Neutrophil (primary cell): Measurements from ENCODE around the gene METRNL.

Source experiments
- H3K27ac ChIP-seq: fragments of 200-600 bp; sonication (generic); 2 replicates; pipeline ENCODE4 v1.5.1; 2016; ENCODE audit warnings: mild to moderate bottlenecking, moderate library complexity
- H3K27me3 ChIP-seq: fragments of 200-600 bp; sonication (generic); 2 replicates; pipeline ENCODE4 v1.6.0; 2016; ENCODE audit warnings: mild to moderate bottlenecking
- H3K36me3 ChIP-seq: fragments of 200-600 bp; sonication (generic); 2 replicates; pipeline ENCODE4 v1.5.1; 2017
- H3K4me1 ChIP-seq, 2 experiments: fragments of 200-600 bp in 1 of 2; sonication (generic) in 1 of 2; 1 replicate in 1 of 2; 2 replicates in 1 of 2; pipeline versions ENCODE4 v1.5.1 to v1.6.1; 2013 to 2016; ENCODE audit warnings: low read depth in 1 of 2, low read length in 1 of 2, mild to moderate bottlenecking in 1 of 2, moderate library complexity in 1 of 2; ENCODE audit not compliant: control insufficient read depth in 1 of 2, insufficient read depth in 1 of 2
- H3K4me3 ChIP-seq, 2 experiments: fragments of 200-600 bp in 1 of 2; sonication (generic) in 1 of 2; 1 replicate in 1 of 2; 2 replicates in 1 of 2; pipeline ENCODE4 v1.5.1; 2013 to 2016; ENCODE audit warnings: low read depth in 1 of 2, low read length in 1 of 2, mild to moderate bottlenecking in 1 of 2, moderate library complexity in 1 of 2
- H3K9me3 ChIP-seq: fragments of 200-600 bp; sonication (generic); 2 replicates; pipeline ENCODE4 v1.5.1; 2016
- TF ChIP-seq, protein P1 (sequence below): fragments of 200-600 bp; sonication (generic); IDR thresholded peaks from 2 replicates; pipeline ENCODE4 v1.5.1; 2016; ENCODE audit warnings: antibody characterized with exemption

Gene METRNL

DNA sequence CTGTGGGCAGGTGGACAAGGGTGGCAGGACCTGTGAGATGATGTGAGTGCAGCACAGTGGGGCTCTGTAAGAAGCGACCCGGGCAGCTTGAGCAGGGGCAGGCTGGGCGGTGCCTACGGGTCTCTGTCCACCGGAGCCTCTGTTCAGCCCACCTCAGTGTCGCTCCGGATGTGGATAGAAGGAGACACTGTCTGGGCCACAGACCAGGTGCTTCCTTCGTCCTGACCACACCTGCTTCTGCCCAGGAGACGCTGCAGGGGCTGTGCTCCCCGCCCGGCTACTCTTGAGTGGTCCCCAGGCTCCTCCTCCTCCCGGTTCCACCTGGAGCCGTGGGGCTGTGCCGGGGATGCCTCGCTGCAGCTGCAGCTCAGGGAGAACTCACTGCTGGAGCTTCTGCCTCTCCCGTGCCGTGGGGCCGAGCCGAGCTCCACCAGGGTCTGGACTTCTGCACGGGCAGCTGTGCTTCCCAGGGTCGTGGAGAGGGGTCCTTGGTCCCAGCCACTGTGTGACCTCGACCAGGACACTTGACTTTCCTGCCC, 21.5 kb downstream of the METRNL start:
- Histone ChIP-seq H3K9me3 (no peaks in the 10 kb centered on the region), H3K27me3 (peaks cover 68% of the 10 kb centered on the region), H3K36me3 (peaks cover 6% of the 10 kb centered on the region), H3K4me1 (no peaks in the 10 kb centered on the region), H3K27ac (no peak overlapping the region), H3K4me3 (no peak overlapping the region)
- TF ChIP-seq, protein P1, sequence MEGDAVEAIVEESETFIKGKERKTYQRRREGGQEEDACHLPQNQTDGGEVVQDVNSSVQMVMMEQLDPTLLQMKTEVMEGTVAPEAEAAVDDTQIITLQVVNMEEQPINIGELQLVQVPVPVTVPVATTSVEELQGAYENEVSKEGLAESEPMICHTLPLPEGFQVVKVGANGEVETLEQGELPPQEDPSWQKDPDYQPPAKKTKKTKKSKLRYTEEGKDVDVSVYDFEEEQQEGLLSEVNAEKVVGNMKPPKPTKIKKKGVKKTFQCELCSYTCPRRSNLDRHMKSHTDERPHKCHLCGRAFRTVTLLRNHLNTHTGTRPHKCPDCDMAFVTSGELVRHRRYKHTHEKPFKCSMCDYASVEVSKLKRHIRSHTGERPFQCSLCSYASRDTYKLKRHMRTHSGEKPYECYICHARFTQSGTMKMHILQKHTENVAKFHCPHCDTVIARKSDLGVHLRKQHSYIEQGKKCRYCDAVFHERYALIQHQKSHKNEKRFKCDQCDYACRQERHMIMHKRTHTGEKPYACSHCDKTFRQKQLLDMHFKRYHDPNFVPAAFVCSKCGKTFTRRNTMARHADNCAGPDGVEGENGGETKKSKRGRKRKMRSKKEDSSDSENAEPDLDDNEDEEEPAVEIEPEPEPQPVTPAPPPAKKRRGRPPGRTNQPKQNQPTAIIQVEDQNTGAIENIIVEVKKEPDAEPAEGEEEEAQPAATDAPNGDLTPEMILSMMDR, result no peak

DNA sequence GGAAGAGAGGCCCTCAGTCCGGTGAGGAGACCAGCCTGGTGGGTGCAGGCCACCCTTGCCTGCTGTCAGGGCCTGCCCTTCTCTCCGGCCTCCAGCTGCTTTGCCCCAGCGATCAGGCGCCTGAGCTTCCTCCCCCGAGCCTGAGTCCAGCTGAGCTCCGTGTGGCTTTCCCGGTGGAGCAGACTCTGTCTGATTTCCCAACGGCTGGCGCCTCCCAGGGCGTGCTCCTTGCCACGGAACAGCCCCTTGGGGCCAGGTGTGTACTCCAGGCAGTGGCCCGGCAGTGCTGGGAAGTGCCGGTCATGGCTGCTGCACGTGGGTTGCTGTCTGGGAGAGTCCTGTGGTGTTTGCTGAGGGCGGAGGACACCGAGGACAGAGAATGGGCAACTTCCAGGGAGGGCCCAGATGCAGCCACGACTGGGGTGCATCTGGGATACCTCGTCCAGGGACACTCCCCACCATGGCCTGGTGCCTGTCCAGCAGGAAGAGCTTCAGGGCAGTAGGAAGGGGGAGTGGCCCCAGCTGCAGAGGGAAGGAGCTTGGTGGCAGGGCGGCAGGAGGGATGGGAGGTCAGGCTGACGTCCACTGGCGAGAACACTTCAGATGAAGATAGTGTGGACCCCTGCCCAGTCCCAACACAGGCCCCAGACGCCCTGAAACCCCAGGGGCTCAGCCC, 22.5 kb downstream of the METRNL start:
- Histone ChIP-seq H3K27ac (no peak overlapping the region), H3K4me1 (no peaks in the 10 kb centered on the region), H3K27me3 (peaks cover 73% of the 10 kb centered on the region), H3K36me3 (no peaks in the 10 kb centered on the region), H3K4me3 (no peak overlapping the region), H3K9me3 (no peaks in the 10 kb centered on the region)
- TF ChIP-seq, protein P1, result no peak

DNA sequence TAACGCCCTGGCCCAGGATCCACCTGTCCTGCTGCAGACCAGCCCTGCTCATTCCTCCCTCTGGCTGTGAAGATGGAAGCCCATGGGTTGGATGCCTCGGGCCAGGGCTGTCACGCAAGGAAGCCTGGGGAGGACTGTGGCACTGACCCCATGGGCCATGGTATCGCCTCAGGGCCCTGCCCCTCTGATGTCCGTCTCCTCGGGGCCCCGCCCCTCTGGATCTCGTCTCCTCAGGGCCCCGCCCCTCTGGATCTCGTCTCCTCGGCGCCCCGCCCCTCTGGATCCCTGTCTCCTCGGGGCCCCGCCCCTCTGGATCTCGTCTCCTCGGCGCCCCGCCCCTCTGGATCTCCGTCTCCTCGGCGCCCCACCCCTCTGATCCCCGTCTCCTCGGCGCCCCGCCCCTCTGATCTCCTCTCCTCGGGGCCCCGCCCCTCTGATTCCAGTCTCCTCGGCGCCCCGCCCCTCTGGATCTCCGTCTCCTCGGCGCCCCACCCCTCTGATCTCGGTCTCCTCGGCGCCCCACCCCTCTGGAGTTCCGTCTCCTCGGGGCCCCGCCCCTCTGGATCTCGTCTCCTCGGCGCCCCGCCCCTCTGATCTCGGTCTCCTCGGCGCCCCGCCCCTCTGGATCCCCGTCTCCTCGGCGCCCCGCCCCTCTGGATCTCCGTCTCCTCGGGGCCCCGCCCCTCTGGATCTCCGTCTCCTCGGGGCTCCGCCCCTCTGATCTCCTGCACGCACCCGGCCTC, 24.0 kb downstream of the METRNL start:
- H3K4me1 ChIP-seq, result no peaks in the 10 kb centered on the region
- H3K9me3 ChIP-seq, result no peaks in the 10 kb centered on the region
- H3K36me3 ChIP-seq, result no peaks in the 10 kb centered on the region
- H3K4me3 ChIP-seq, result no peak overlapping the region
- TF ChIP-seq, protein P1, result no peak
- H3K27me3 ChIP-seq, result peaks cover 66% of the 10 kb centered on the region
- H3K27ac ChIP-seq, result no peak overlapping the region

DNA sequence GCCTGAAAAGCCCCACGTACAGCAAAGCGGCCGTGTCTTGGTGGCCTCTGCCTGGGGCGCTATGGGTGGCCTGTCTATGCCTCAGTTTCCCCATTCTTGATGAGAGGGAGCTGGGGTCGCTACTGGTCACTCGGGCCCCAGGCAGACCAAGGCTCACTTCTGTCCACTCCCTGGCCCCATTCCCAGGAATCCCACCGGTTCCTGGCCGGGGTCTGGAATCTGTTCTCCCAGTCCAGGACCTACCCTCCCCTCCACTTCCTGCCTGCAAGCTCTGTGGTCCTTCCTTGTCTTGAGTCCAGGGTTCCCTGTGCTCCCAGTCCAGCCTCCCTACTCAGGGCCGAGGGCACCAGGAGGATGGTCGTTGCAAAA, 24.5 kb downstream of the METRNL start:
- TF ChIP-seq, protein P1, result no peak
- Histone ChIP-seq H3K27me3 (peaks cover 61% of the 10 kb centered on the region), H3K27ac (no peak overlapping the region), H3K4me3 (no peak overlapping the region), H3K4me1 (no peaks in the 10 kb centered on the region), H3K36me3 (no peaks in the 10 kb centered on the region), H3K9me3 (no peaks in the 10 kb centered on the region)

DNA sequence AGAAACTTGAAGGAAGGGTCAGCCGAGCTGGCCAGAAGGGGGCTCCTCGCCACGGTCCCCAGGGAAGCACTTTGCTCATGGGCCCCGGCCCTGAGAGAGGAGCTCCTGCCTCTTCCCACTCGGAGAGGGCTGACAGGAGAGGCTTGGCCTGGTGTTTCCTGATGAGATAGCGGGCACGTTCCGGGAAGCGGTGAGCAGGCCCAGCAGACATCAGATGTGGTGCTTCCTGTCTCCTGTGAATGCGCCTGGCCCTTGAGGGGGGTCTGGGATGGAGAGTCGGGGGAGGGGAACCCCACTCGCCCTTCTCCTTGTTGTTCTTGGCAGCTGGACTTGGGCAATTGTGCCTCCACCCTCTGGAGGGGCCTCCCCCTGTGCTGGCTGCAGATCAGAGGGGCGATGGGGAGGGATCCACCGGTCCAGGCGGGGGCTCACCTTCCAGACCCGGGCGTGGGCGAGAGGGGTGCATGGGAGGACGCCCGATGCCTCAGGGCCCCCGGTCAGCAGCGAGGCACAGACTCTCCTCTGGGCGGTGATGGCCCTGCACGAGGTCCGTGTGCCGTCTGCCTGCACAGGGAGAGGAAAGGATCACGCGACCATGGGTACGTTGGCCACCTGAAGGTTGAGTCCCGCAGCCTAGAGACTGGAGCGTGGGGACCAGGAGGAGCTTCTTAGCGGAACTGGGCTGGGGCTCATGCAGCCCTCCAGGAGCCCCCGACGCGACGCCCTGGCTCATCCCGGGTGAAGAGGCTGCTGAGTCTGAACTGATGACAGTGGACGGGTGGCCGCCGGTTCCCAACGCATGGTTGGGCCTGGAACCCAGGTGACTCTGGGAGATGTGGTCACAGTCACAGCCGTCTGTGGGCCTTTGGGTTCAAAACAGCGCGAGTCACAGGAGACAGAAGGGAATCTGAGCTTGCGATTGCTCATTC, 25.4 kb downstream of the METRNL start:
- H3K27ac ChIP-seq, result no peak overlapping the region
- H3K27me3 ChIP-seq, result peaks cover 61% of the 10 kb centered on the region
- H3K4me1 ChIP-seq, result no peaks in the 10 kb centered on the region
- H3K36me3 ChIP-seq, result no peaks in the 10 kb centered on the region
- H3K4me3 ChIP-seq, result no peak overlapping the region
- TF ChIP-seq, protein P1, result no peak
- no peaks in the 10 kb centered on the region for H3K9me3 ChIP-seq
